H1 (cell line): ENCODE measurements around the gene ADGRA3. TPM values are rescaled to one million over a fixed set of nuclear protein-coding genes. Genes with fewer than 3 reads are reported as not detected.

Experiments used
- CTCF ChIA-PET: fragments of 300-600 bp; sonication (Branson Sonifier 250); formaldehyde crosslinking; loops from one replicate; lab custom pipeline; 2021; ENCODE audit not compliant: partially characterized antibody; lab: Charles Lee
- POLR2A ChIA-PET: fragments of 300-600 bp; sonication (Branson Sonifier 250); formaldehyde crosslinking; loops from one replicate; lab custom pipeline; 2021; ENCODE audit warnings: inconsistent platforms; ENCODE audit not compliant: partially characterized antibody; lab: Charles Lee
- DNase-seq, 2 experiments: peaks; one replicate each; pipeline versions ENCODE4 v3.0.0 to v3.0.0-alpha.2; 2010 to 2022; ENCODE audit warnings: low spot score in 2 of 2, low read depth in 1 of 2, mixed read lengths in 1 of 2
- FAIRE-seq: peaks from 2 replicates; lab custom pipeline; 2011; peaks lifted over from hg19 to GRCh38; lab: Jason Lieb, UNC
- H2AFZ ChIP-seq: 2 replicates; pipeline ENCODE4 v1.8.1; 2012; ENCODE audit warnings: low read length, inconsistent platforms
- H2AK5ac ChIP-seq: 2 replicates; pipeline ENCODE4 v1.6.1; 2013; ENCODE audit warnings: low read depth, low read length
- H2BK120ac ChIP-seq: replicated peaks from 2 replicates; pipeline ENCODE3; 2013; ENCODE audit warnings: low read depth, low read length, inconsistent platforms
- H2BK12ac ChIP-seq: 2 replicates; pipeline ENCODE4 v1.6.1; 2013; ENCODE audit warnings: low read depth, low read length
- H2BK15ac ChIP-seq: 2 replicates; pipeline ENCODE4 v1.6.1; 2013; ENCODE audit warnings: low read length
- H2BK20ac ChIP-seq: 2 replicates; pipeline ENCODE4 v1.6.1; 2013; ENCODE audit warnings: low read length
- H2BK5ac ChIP-seq: 2 replicates; pipeline ENCODE4 v1.6.1; 2013; ENCODE audit warnings: low read depth, low read length
- H3K14ac ChIP-seq: 2 replicates; pipeline ENCODE4 v1.6.1; 2013; ENCODE audit warnings: inconsistent platforms; ENCODE audit not compliant: insufficient read length
- H3K18ac ChIP-seq: 2 replicates; pipeline ENCODE4 v1.6.1; 2013; ENCODE audit warnings: low read length; ENCODE audit errors: extremely low read depth
- H3K23ac ChIP-seq: 2 replicates; pipeline ENCODE4 v1.6.1; 2013; ENCODE audit warnings: inconsistent platforms; ENCODE audit not compliant: insufficient read length
- H3K23me2 ChIP-seq: 2 replicates; pipeline ENCODE4 v1.6.1; 2013; ENCODE audit warnings: low read depth, low read length
- H3K27ac ChIP-seq: 2 replicates; pipeline ENCODE4 v1.6.1; 2011; ENCODE audit warnings: low read depth, low read length, inconsistent platforms
- H3K27me3 ChIP-seq, 4 experiments: replicated peaks in 1 of 4; 1 replicate in 1 of 4; 2 replicates in 3 of 4; pipeline versions ENCODE4 v1.6.1 to v1.8.1; 2011 to 2013; ENCODE audit warnings: low read length in 3 of 4, mild to moderate bottlenecking in 3 of 4, inconsistent platforms in 2 of 4, mixed read lengths in 2 of 4, moderate library complexity in 1 of 4; ENCODE audit not compliant: control insufficient read depth in 3 of 4, insufficient read depth in 3 of 4; ENCODE audit errors: extremely low read depth in 1 of 4
- H3K36me3 ChIP-seq, 4 experiments: 2 replicates each; pipeline versions ENCODE4 v1.6.1 to v1.8.1; 2011 to 2013; ENCODE audit warnings: mild to moderate bottlenecking in 4 of 4, low read length in 3 of 4, moderate library complexity in 2 of 4, control low read depth in 1 of 4, inconsistent platforms in 1 of 4; ENCODE audit not compliant: insufficient read depth in 4 of 4, control insufficient read depth in 2 of 4
- H3K4ac ChIP-seq: replicated peaks from 2 replicates; pipeline ENCODE3; 2013; ENCODE audit warnings: low read length, low read depth, mixed read lengths, inconsistent platforms; ENCODE audit not compliant: insufficient read length
- H3K4me1 ChIP-seq, 4 experiments: replicated peaks in 1 of 4; 1 replicate in 1 of 4; 2 replicates in 3 of 4; pipeline versions ENCODE4 v1.6.1 to v1.8.1; 2011 to 2013; ENCODE audit warnings: low read length in 3 of 4, inconsistent platforms in 2 of 4, mixed read lengths in 1 of 4; ENCODE audit not compliant: insufficient read depth in 4 of 4, control insufficient read depth in 3 of 4
- H3K4me2 ChIP-seq, 2 experiments: 2 replicates each; pipeline versions ENCODE4 v1.6.1 to v1.8.1; 2011 to 2013; ENCODE audit warnings: low read depth in 2 of 2, low read length in 2 of 2, control low read depth in 1 of 2, inconsistent platforms in 1 of 2, mild to moderate bottlenecking in 1 of 2; ENCODE audit not compliant: insufficient read depth in 1 of 2
- H3K4me3 ChIP-seq, 4 experiments: fragments of 200-600, 300-600 bp in 1 of 4; sonication (generic), shearing (Covaris generic), sonication (Bioruptor Twin) in 1 of 4; 2 replicates each; pipeline versions ENCODE4 v1.5.1 to v1.8.1; 2011 to 2016; ENCODE audit warnings: low read length in 4 of 4, low read depth in 3 of 4, control low read depth in 2 of 4, inconsistent platforms in 2 of 4, mild to moderate bottlenecking in 2 of 4, mixed read lengths in 1 of 4, moderate library complexity in 1 of 4; ENCODE audit not compliant: insufficient read depth in 2 of 4; ENCODE audit errors: extremely low read depth in 1 of 4
- H3K56ac ChIP-seq: replicated peaks from 2 replicates; pipeline ENCODE3; 2013; ENCODE audit warnings: low read depth, mild to moderate bottlenecking, mixed read lengths, low read length, inconsistent platforms; ENCODE audit not compliant: insufficient read length
- H3K79me1 ChIP-seq: 2 replicates; pipeline ENCODE4 v1.6.1; 2013; ENCODE audit warnings: low read depth, low read length, control low read depth
- H3K79me2 ChIP-seq, 2 experiments: 2 replicates each; pipeline versions ENCODE4 v1.6.1 to v1.8.1; 2012 to 2013; ENCODE audit warnings: low read length in 2 of 2, mild to moderate bottlenecking in 2 of 2, inconsistent platforms in 1 of 2; ENCODE audit not compliant: insufficient read depth in 2 of 2, control insufficient read depth in 1 of 2
- H3K9ac ChIP-seq, 4 experiments: replicated peaks in 1 of 4; 1 replicate in 1 of 4; 2 replicates in 3 of 4; pipeline versions ENCODE4 v1.6.1 to v1.8.1; 2011 to 2013; ENCODE audit warnings: low read depth in 3 of 4, low read length in 3 of 4, control low read depth in 2 of 4, mild to moderate bottlenecking in 2 of 4, moderate library complexity in 2 of 4, inconsistent platforms in 1 of 4; ENCODE audit errors: extremely low read depth in 1 of 4
- H3K9me3 ChIP-seq, 2 experiments: 2 replicates each; pipeline versions ENCODE4 v1.6.1 to v1.8.1; 2012 to 2013; ENCODE audit warnings: mild to moderate bottlenecking in 2 of 2, moderate library complexity in 2 of 2, control low read depth in 1 of 2, inconsistent platforms in 1 of 2, low read depth in 1 of 2, low read length in 1 of 2, mixed read lengths in 1 of 2; ENCODE audit not compliant: insufficient read depth in 2 of 2
- H4K20me1 ChIP-seq, 2 experiments: replicated peaks in 1 of 2; 2 replicates each; pipeline versions ENCODE3 to v1.8.1; 2011 to 2013; ENCODE audit warnings: inconsistent platforms in 2 of 2, low read length in 2 of 2, mild to moderate bottlenecking in 1 of 2; ENCODE audit not compliant: insufficient read depth in 2 of 2, control insufficient read depth in 1 of 2
- H4K5ac ChIP-seq: 2 replicates; pipeline ENCODE4 v1.6.1; 2013; ENCODE audit warnings: low read length, low read depth, mixed read lengths, inconsistent platforms; ENCODE audit not compliant: insufficient read length
- H4K8ac ChIP-seq: 2 replicates; pipeline ENCODE4 v1.8.0; 2013; ENCODE audit warnings: mild to moderate bottlenecking, moderate library complexity, low read length, inconsistent platforms; ENCODE audit not compliant: insufficient read depth; ENCODE audit errors: extremely low read depth
- H4K91ac ChIP-seq: replicated peaks from 2 replicates; pipeline ENCODE3; 2013; ENCODE audit warnings: low read length, mixed read lengths, inconsistent platforms; ENCODE audit not compliant: insufficient read length
- EP300 ChIP-seq, 2 experiments: IDR thresholded peaks; 1 replicate in 1 of 2; 2 replicates in 1 of 2; pipeline ENCODE4 v1.6.1; 2011 to 2012; ENCODE audit warnings: low read depth in 2 of 2, low read length in 2 of 2, mild to moderate bottlenecking in 2 of 2, borderline replicate concordance in 1 of 2, inconsistent platforms in 1 of 2, moderate library complexity in 1 of 2
- HDAC2 ChIP-seq, 2 experiments: fragments of 300-600 bp in 1 of 2; sonication (generic) in 1 of 2; IDR thresholded peaks; 2 replicates each; pipeline ENCODE4 v1.6.1; 2011 to 2012; ENCODE audit warnings: low read depth in 2 of 2, low read length in 2 of 2, mild to moderate bottlenecking in 2 of 2, moderate library complexity in 2 of 2, borderline replicate concordance in 1 of 2, inconsistent platforms in 1 of 2
- MAX ChIP-seq: IDR thresholded peaks from 2 replicates; pipeline ENCODE4 v1.6.1; 2012; ENCODE audit warnings: inconsistent platforms
- PHF8 ChIP-seq: fragments of 200-600 bp; sonication (generic); conservative IDR thresholded peaks from 2 replicates; pipeline ENCODE4 v1.7.1; 2012; ENCODE audit warnings: low read depth, mild to moderate bottlenecking, inconsistent platforms, low read length, moderate library complexity
- TAF1 ChIP-seq: IDR thresholded peaks from 2 replicates; pipeline ENCODE4 v1.6.1; 2011; ENCODE audit warnings: mild to moderate bottlenecking, low read depth, low read length
- YY1 ChIP-seq: IDR thresholded peaks from 2 replicates; pipeline ENCODE4 v1.6.1; 2011; ENCODE audit warnings: low read depth, mild to moderate bottlenecking, low read length
- WGBS, 2 experiments: shearing (Covaris generic) in 1 of 2; methylation state at CpG; one replicate each; pipeline versions ENCODE4 v1.1.6 to v1.1.7; 2013 to 2015; ENCODE audit warnings: low lambda C conversion rate in 2 of 2, mixed read lengths in 2 of 2, inconsistent platforms in 1 of 2, low coverage in 1 of 2, missing lambda C conversion rate in 1 of 2; ENCODE audit not compliant: insufficient replicate concordance in 2 of 2, insufficient coverage in 1 of 2, insufficient read length in 1 of 2; ENCODE audit errors: extremely low coverage in 1 of 2, missing lambda C conversion rate in 1 of 2; 5-methylcytosine and 5-hydroxymethylcytosine counted together
- long read RNA-seq, 2 experiments: library from RNA in 1 of 2; library from capped mRNA in 1 of 2; stranded (forward); transcript quantifications; one replicate each; pipeline ENCODE4 v2.0.0, GENCODE V29; 2021; ENCODE audit warnings: inconsistent platforms in 1 of 2
- polyA minus RNA-seq, 3 experiments: library from RNA; depleted of rRNA, polyadenylated mRNA; stranded (reverse); fragments of >200 nt; gene quantifications; 1 replicate in 2 of 3; 2 replicates in 1 of 3; pipeline ENCODE4 v1.2.3, GENCODE V29; 2011
- polyA plus RNA-seq, 7 experiments: library from polyadenylated mRNA; depleted of rRNA in 3 of 7; stranded (reverse) in 5 of 7; unstranded in 2 of 7; fragments of >200 nt in 5 of 7; fragments of 200-250 nt in 2 of 7; gene quantifications; 1 replicate in 5 of 7; 2 replicates in 1 of 7; 4 replicates in 1 of 7; pipeline versions ENCODE4 v1.2.1 to v1.2.3, GENCODE V29; 2011 to 2013; ENCODE audit warnings: missing spikeins in 2 of 7, mixed read lengths in 2 of 7
- total RNA-seq: library from RNA; stranded (reverse); fragmentation: NEBNext Ultra II Directional; extraction: Animal tissue kit (Norgen Biotek cat#: 25700); gene quantifications from 2 replicates; pipeline ENCODE4 v1.2.1, GENCODE V29; 2021

The ADGRA3 gene
- total RNA-seq, result 58.2 and 63.0 TPM in 2 replicates
- polyA plus RNA-seq (2011; rRNA removed), result 24.1 and 31.5 TPM in 2 replicates
- polyA plus RNA-seq (2011; cell fraction: cytosol; rRNA removed), result 33.6 TPM
- 44.6 TPM for polyA plus RNA-seq (2011; cell fraction: nucleus; rRNA removed)
- polyA plus RNA-seq (2012, experiment 1 of 2), result 37.7 to 50.3 TPM (median 43.3 TPM) in 4 replicates
- polyA plus RNA-seq (2012, experiment 2 of 2), result 3.8 TPM
- polyA plus RNA-seq (2013, experiment 1 of 2), result 43.8 TPM
- 48.0 TPM for polyA plus RNA-seq (2013, experiment 2 of 2)
- polyA minus RNA-seq (2011; rRNA and poly(A)+ RNA removed), result 218 and 258 TPM in 2 replicates
- 45.2 TPM for polyA minus RNA-seq (2011; cell fraction: cytosol; rRNA and poly(A)+ RNA removed)
- 194 TPM for polyA minus RNA-seq (2011; cell fraction: nucleus; rRNA and poly(A)+ RNA removed)
- long read RNA-seq, experiment 1, full-length matches to known transcripts, result 7 of 41 reads
- long read RNA-seq, experiment 1, partial matches to known transcripts, result 7 of 41 reads
- long read RNA-seq, experiment 1, other reads (novel, unspliced or antisense), result 27 of 41 reads
- long read RNA-seq, experiment 2, partial matches to known transcripts, result 4 of 5 reads
- long read RNA-seq, experiment 2, other reads (novel, unspliced or antisense), result 1 of 5 reads

GRCh38 chr4:22515888-22516541 lies at the start of gene ADGRA3:
TSS of gene ADGRA3 (minus strand) at chr4:22516066. CDS start at chr4:22515784, 282 bp downstream.
- H2AFZ ChIP-seq, result peak within 1 kb of the TSS; percentile 67
- peak within 1 kb of the TSS; percentile 91 for H2BK5ac ChIP-seq
- 3% methylated on average over 22 of the region's 74 CpGs; no CpG with 5 or more reads in 1 of the 2 experiments for WGBS, 2 experiments
- H3K18ac ChIP-seq, result peak within 1 kb of the TSS; percentile 93
- H3K14ac ChIP-seq, result no peak within 1 kb of the TSS
- peak within 1 kb of the TSS; percentile 84 for H3K56ac ChIP-seq
- POLR2A ChIA-PET, result interaction anchor here (0.6 to 3.9 kb wide), 10 partner anchors 8 to 54 kb away, joined by 3 to 62 read pairs (median 4); no protein-coding TSS in a partner anchor
- peak within 1 kb of the TSS; percentile 49 for H3K4ac ChIP-seq
- H4K8ac ChIP-seq, result peak within 1 kb of the TSS; percentile 98
- peak within 1 kb of the TSS; percentile 77 for H2BK120ac ChIP-seq
- CTCF ChIA-PET, result no interaction called here
- peak within 1 kb of the TSS; percentile 80 to 99 (median 84) for H3K4me3 ChIP-seq
- peak within 1 kb of the TSS; percentile 29; the same call in 1 of the 2 replicates for H2AK5ac ChIP-seq
- H3K79me1 ChIP-seq, result no peaks in the 10 kb centered on the region; the same call in 1 of the 2 replicates
- peak in 1 of 2 experiments; percentile 81 for DNase-seq
- no peak for FAIRE-seq
- no peaks in the 10 kb centered on the region for H3K9me3 ChIP-seq
- peak within 1 kb of the TSS; percentile 82 for H2BK12ac ChIP-seq
- H3K4me2 ChIP-seq, result peak within 1 kb of the TSS; percentile 80 to 98
- peaks cover 0 to 3% (median 0%) of the 10 kb centered on the region in 4 experiments; a peak in 3 of 7 replicates for H3K27me3 ChIP-seq
- H3K4me1 ChIP-seq, result peaks cover 3 to 13% (median 5%) of the 10 kb centered on the region in 4 experiments; a peak in 5 of 7 replicates
- H2BK20ac ChIP-seq, result peak within 1 kb of the TSS; percentile 80; the same call in 1 of the 2 replicates
- H3K36me3 ChIP-seq, result no peaks in the 10 kb centered on the region
- H3K9ac ChIP-seq, result peak within 1 kb of the TSS; percentile 90 to 99 (median 94)
- H2BK15ac ChIP-seq, result peak within 1 kb of the TSS; percentile 83; the same call in 1 of the 2 replicates
- no peak within 1 kb of the TSS for H3K23ac ChIP-seq
- peaks cover 19 to 41% of the 10 kb centered on the region in 2 experiments for H3K79me2 ChIP-seq
- H4K5ac ChIP-seq, result peak within 1 kb of the TSS; percentile 55
- peaks cover 3% of the 10 kb centered on the region in 2 experiments for H4K20me1 ChIP-seq
- peaks cover 14% of the 10 kb centered on the region for H3K23me2 ChIP-seq
- H3K27ac ChIP-seq, result peak within 1 kb of the TSS; percentile 90
- H4K91ac ChIP-seq, result peak within 1 kb of the TSS; percentile 95
- no peak for TF ChIP-seq HDAC2 (IDR thresholded peaks at IDR 0.05; ENCODE audit: borderline replicate concordance in 1 of 2, low read depth in 2 of 2, low read length in 2 of 2)
- peak; percentile 91 for TF ChIP-seq MAX
- peak; percentile 80 for TF ChIP-seq TAF1
- TF ChIP-seq PHF8, result peak; percentile 85
- TF ChIP-seq YY1, result 0 out of 2 replicates have a peak, but pooled peaks have one; percentile 17
- no peak for TF ChIP-seq EP300 (IDR thresholded peaks at IDR 0.05; ENCODE audit: borderline replicate concordance in 1 of 2, low read depth in 2 of 2, low read length in 2 of 2)
